H9 (cell line): ENCODE measurements around the gene CCDC60. TPM values are rescaled to one million over a fixed set of nuclear protein-coding genes. Genes with fewer than 3 reads are reported as not detected.

Experiments
- DNase-seq: peaks from one replicate; pipeline ENCODE4 v3.0.0-alpha.2; 2017
- H2AFZ ChIP-seq: one replicate; pipeline ENCODE4 v1.6.1; 2013; ENCODE audit warnings: mild to moderate bottlenecking, low read length, control low read depth, moderate library complexity
- H2AK5ac ChIP-seq: 2 replicates; pipeline ENCODE4 v1.6.1; 2013; ENCODE audit warnings: low read length, control low read depth, mixed read lengths; ENCODE audit not compliant: insufficient read length
- H2BK120ac ChIP-seq: one replicate; pipeline ENCODE4 v1.6.1; 2013; ENCODE audit warnings: low read depth, mild to moderate bottlenecking, low read length, control low read depth, inconsistent platforms; ENCODE audit not compliant: poor library complexity, severe bottlenecking
- H2BK12ac ChIP-seq: 2 replicates; pipeline ENCODE4 v1.6.1; 2013; ENCODE audit warnings: low read length, control low read depth, mixed read lengths, low read depth; ENCODE audit not compliant: insufficient read length
- H2BK15ac ChIP-seq: 2 replicates; pipeline ENCODE4 v1.6.1; 2013; ENCODE audit warnings: low read depth, low read length, control low read depth
- H2BK20ac ChIP-seq: one replicate; pipeline ENCODE4 v1.6.1; 2013; ENCODE audit warnings: low read depth, mild to moderate bottlenecking, low read length, control low read depth, inconsistent platforms; ENCODE audit not compliant: poor library complexity, severe bottlenecking
- H2BK5ac ChIP-seq: 2 replicates; pipeline ENCODE4 v1.6.1; 2013; ENCODE audit warnings: low read length, control low read depth, mixed read lengths; ENCODE audit not compliant: insufficient read length
- H3K14ac ChIP-seq: 2 replicates; pipeline ENCODE4 v1.6.1; 2013; ENCODE audit warnings: low read length, control low read depth; ENCODE audit not compliant: insufficient read depth
- H3K18ac ChIP-seq: 2 replicates; pipeline ENCODE4 v1.6.1; 2013; ENCODE audit warnings: low read depth, mild to moderate bottlenecking, mixed read lengths, low read length, control low read depth; ENCODE audit not compliant: insufficient read length
- H3K23ac ChIP-seq: 2 replicates; pipeline ENCODE4 v1.6.1; 2013; ENCODE audit warnings: low read length, control low read depth, mixed read lengths, low read depth; ENCODE audit not compliant: insufficient read length
- H3K23me2 ChIP-seq: 2 replicates; pipeline ENCODE4 v1.6.1; 2013; ENCODE audit warnings: low read depth, mild to moderate bottlenecking, mixed read lengths, low read length, control low read depth; ENCODE audit not compliant: insufficient read length, poor library complexity, severe bottlenecking
- H3K27ac ChIP-seq: 2 replicates; pipeline ENCODE4 v1.5.1; 2013; ENCODE audit warnings: low read length, control low read depth, mixed read lengths, low read depth; ENCODE audit not compliant: insufficient read length
- H3K27me3 ChIP-seq: 2 replicates; pipeline ENCODE4 v1.6.1; 2013; ENCODE audit warnings: low read length, control low read depth, inconsistent platforms; ENCODE audit not compliant: insufficient read depth
- H3K4ac ChIP-seq: 2 replicates; pipeline ENCODE4 v1.6.1; 2013; ENCODE audit warnings: low read depth, mild to moderate bottlenecking, control low read depth, inconsistent platforms, low read length, moderate library complexity
- H3K4me1 ChIP-seq: 2 replicates; pipeline ENCODE4 v1.6.1; 2013; ENCODE audit warnings: low read length, control low read depth, inconsistent platforms; ENCODE audit not compliant: insufficient read depth
- H3K4me2 ChIP-seq: 2 replicates; pipeline ENCODE4 v1.6.1; 2013; ENCODE audit warnings: low read length, control low read depth, mixed read lengths; ENCODE audit not compliant: insufficient read length, insufficient read depth
- H3K56ac ChIP-seq: 2 replicates; pipeline ENCODE4 v1.6.1; 2013; ENCODE audit warnings: low read depth, mild to moderate bottlenecking, mixed read lengths, low read length, control low read depth; ENCODE audit not compliant: insufficient read length
- H3K79me1 ChIP-seq: 2 replicates; pipeline ENCODE4 v1.6.1; 2013; ENCODE audit warnings: low read depth, mild to moderate bottlenecking, moderate library complexity, low read length, control low read depth, inconsistent platforms; ENCODE audit not compliant: insufficient read depth, poor library complexity, severe bottlenecking
- H3K79me2 ChIP-seq: 2 replicates; pipeline ENCODE4 v1.6.1; 2013; ENCODE audit warnings: low read length, control low read depth, inconsistent platforms; ENCODE audit not compliant: insufficient read depth
- H3K9ac ChIP-seq: 2 replicates; pipeline ENCODE4 v1.6.1; 2013; ENCODE audit warnings: low read length, control low read depth, mixed read lengths; ENCODE audit not compliant: insufficient read length; ENCODE audit errors: extremely low read depth
- H3K9me3 ChIP-seq: one replicate; pipeline ENCODE4 v1.6.1; 2013; ENCODE audit warnings: low read depth, low read length, inconsistent platforms; ENCODE audit not compliant: control insufficient read depth
- H3T11ph ChIP-seq: one replicate; pipeline ENCODE4 v1.6.1; 2013; ENCODE audit warnings: mild to moderate bottlenecking, low read length, control low read depth, inconsistent platforms
- H4K20me1 ChIP-seq: one replicate; pipeline ENCODE4 v1.6.1; 2013; ENCODE audit not compliant: control insufficient read depth, insufficient read length, insufficient read depth
- H4K5ac ChIP-seq: 2 replicates; pipeline ENCODE4 v1.6.1; 2013; ENCODE audit warnings: low read depth, mild to moderate bottlenecking, mixed read lengths, low read length, control low read depth; ENCODE audit not compliant: insufficient read length
- H4K8ac ChIP-seq: replicated peaks from 2 replicates; pipeline ENCODE4 v1.6.1; 2013; ENCODE audit warnings: low read length, control low read depth, mixed read lengths, low read depth; ENCODE audit not compliant: insufficient read length
- H4K91ac ChIP-seq: 2 replicates; pipeline ENCODE4 v1.6.1; 2013; ENCODE audit warnings: low read depth, mild to moderate bottlenecking, moderate library complexity, mixed read lengths, low read length, control low read depth; ENCODE audit not compliant: insufficient read length
- H3K27ac Mint-ChIP-seq, 3 experiments: 2 replicates in 2 of 3; 3 replicates in 1 of 3; pipeline ENCODE4 v1.8.0; 2020 to 2021; ENCODE audit warnings: mixed read lengths in 3 of 3, mild to moderate bottlenecking in 1 of 3, moderate library complexity in 1 of 3
- H3K27me3 Mint-ChIP-seq: 2 replicates; pipeline ENCODE4 v1.8.0; 2021; ENCODE audit warnings: low read depth, mild to moderate bottlenecking, moderate library complexity, mixed read lengths
- H3K36me3 Mint-ChIP-seq, 3 experiments: 2 replicates in 2 of 3; 3 replicates in 1 of 3; pipeline ENCODE4 v1.8.0; 2020 to 2021; ENCODE audit warnings: low read depth in 3 of 3, mixed read lengths in 3 of 3; ENCODE audit not compliant: insufficient read depth in 1 of 3
- H3K4me1 Mint-ChIP-seq, 2 experiments: 2 replicates each; pipeline ENCODE4 v1.8.0; 2020; ENCODE audit warnings: mixed read lengths in 2 of 2
- H3K4me3 Mint-ChIP-seq, 2 experiments: 2 replicates in 1 of 2; 3 replicates in 1 of 2; pipeline ENCODE4 v1.8.0; 2020 to 2021; ENCODE audit warnings: mild to moderate bottlenecking in 2 of 2, mixed read lengths in 2 of 2, moderate library complexity in 1 of 2
- H3K9me3 Mint-ChIP-seq, 2 experiments: 2 replicates in 1 of 2; 3 replicates in 1 of 2; pipeline ENCODE4 v1.8.0; 2020; ENCODE audit warnings: mild to moderate bottlenecking in 2 of 2, mixed read lengths in 2 of 2, moderate library complexity in 1 of 2
- CTCF ChIP-seq: fragments of 200-600 bp; sonication (generic); conservative IDR thresholded peaks from 3 replicates; pipeline ENCODE4 v1.8.0; 2021; ENCODE audit warnings: antibody characterized with exemption, mild to moderate bottlenecking
- WGBS: extraction: QIAGEN DNeasy Blood & Tissue Kit; methylation state at CpG from one replicate; pipeline ENCODE4 v1.1.7; 2013; ENCODE audit warnings: missing lambda C conversion rate, low lambda C conversion rate, mixed read lengths; ENCODE audit not compliant: insufficient read length; ENCODE audit errors: extremely low coverage; 5-methylcytosine and 5-hydroxymethylcytosine counted together
- total RNA-seq: library from RNA; stranded (reverse); gene quantifications from 2 replicates; pipeline ENCODE4 v1.2.1, GENCODE V29; 2021

The CCDC60 gene
- total RNA-seq, 1 experiment from 2014 or later, result 0.44 TPM

- no peak for DNase-seq
- no peak overlapping the region for H2BK12ac ChIP-seq
- peaks cover 4% of the 10 kb centered on the region; the same call in 1 of the 2 replicates for H3K4me1 ChIP-seq
- no peak overlapping the region for H3K56ac ChIP-seq
- H3K9me3 ChIP-seq, result no peaks in the 10 kb centered on the region
- peaks cover 14 to 18% of the 10 kb centered on the region in 2 experiments for H3K4me1 Mint-ChIP-seq
- H2BK5ac ChIP-seq, result no peak overlapping the region
- no peak overlapping the region for H3K4me3 Mint-ChIP-seq
- TF ChIP-seq CTCF, result no peak
- no peak overlapping the region for H3K14ac ChIP-seq
- H3K18ac ChIP-seq, result no peak overlapping the region
- H3K27me3 Mint-ChIP-seq, result no peaks in the 10 kb centered on the region
- no peak overlapping the region for H2BK20ac ChIP-seq
- no peak overlapping the region for H3T11ph ChIP-seq
- H3K27ac Mint-ChIP-seq, result no peak overlapping the region
- no peaks in the 10 kb centered on the region for H3K79me2 ChIP-seq
- peaks cover 3 to 8% (median 4%) of the 10 kb centered on the region in 3 experiments; a peak in 6 of 7 replicates for H3K36me3 Mint-ChIP-seq
- no peak overlapping the region for H2BK120ac ChIP-seq
- H3K23me2 ChIP-seq, result no peaks in the 10 kb centered on the region
- no peak overlapping the region for H2AK5ac ChIP-seq
- no CpG with 5 or more reads among the region's 8 CpGs for WGBS
- H3K27ac ChIP-seq, result no peak overlapping the region
- no peak overlapping the region for H4K8ac ChIP-seq
- no peak overlapping the region for H3K4me2 ChIP-seq
- H2BK15ac ChIP-seq, result no peak overlapping the region
- H3K9ac ChIP-seq, result no peak overlapping the region
- H3K23ac ChIP-seq, result no peak overlapping the region
- no peak overlapping the region for H4K91ac ChIP-seq
- H3K79me1 ChIP-seq, result no peaks in the 10 kb centered on the region
- H3K9me3 Mint-ChIP-seq, result peaks cover 4 to 6% of the 10 kb centered on the region in 2 experiments
- no peaks in the 10 kb centered on the region for H4K20me1 ChIP-seq
- no peak overlapping the region for H2AFZ ChIP-seq
- no peak overlapping the region for H3K4ac ChIP-seq
- H4K5ac ChIP-seq, result no peak overlapping the region
- no peaks in the 10 kb centered on the region for H3K27me3 ChIP-seq
Measured at GRCh38 chr12:119461636-119462214, 127.2 kb downstream of the CCDC60 start.
